GM23338 (cell line): Measurements from ENCODE around the gene IL17C.

Experiments used
- CREB1 ChIP-seq: fragments of 250-450 bp; sonication (Bioruptor Pico); IDR thresholded peaks from 2 replicates; pipeline ENCODE4 v1.5.0; 2020; ENCODE audit warnings: low read depth, mild to moderate bottlenecking, moderate library complexity
- CTCF ChIP-seq, 2 experiments: fragments of 200-600 bp in 1 of 2; sonication (generic) in 1 of 2; conservative IDR thresholded peaks; 2 replicates each; pipeline versions ENCODE4 v1.5.1 to v1.6.1; 2016 to 2017; ENCODE audit warnings: antibody characterized with exemption in 2 of 2, low read depth in 2 of 2, mild to moderate bottlenecking in 2 of 2, moderate library complexity in 1 of 2
- ETS1 ChIP-seq: IDR thresholded peaks from 2 replicates; pipeline ENCODE4 v1.6.1; 2016; ENCODE audit warnings: antibody characterized with exemption
- EZH2 ChIP-seq: fragments of 200-600 bp; sonication (generic); IDR thresholded peaks from one replicate; pipeline ENCODE4 v1.8.0; 2017; ENCODE audit warnings: antibody characterized with exemption, mild to moderate bottlenecking, low read depth; ENCODE audit not compliant: unreplicated experiment
- EZH2phosphoT487 ChIP-seq: fragments of 200-600 bp; sonication (generic); IDR thresholded peaks from one replicate; pipeline ENCODE4 v1.8.1; 2018; ENCODE audit warnings: antibody characterized with exemption; ENCODE audit not compliant: unreplicated experiment
- NANOG ChIP-seq: IDR thresholded peaks from 2 replicates; pipeline ENCODE4 v1.6.1; 2016; ENCODE audit warnings: antibody characterized with exemption, borderline replicate concordance
- POLR2AphosphoS5 ChIP-seq: IDR thresholded peaks from 2 replicates; pipeline ENCODE4 v1.6.1; 2016; ENCODE audit warnings: antibody characterized with exemption, low read depth
- STAT1 ChIP-seq: IDR thresholded peaks from one replicate; pipeline ENCODE4 v1.6.1; 2016; ENCODE audit warnings: antibody characterized with exemption; ENCODE audit not compliant: unreplicated experiment
- ZNF331 ChIP-seq: fragments of 250-450 bp; sonication (Bioruptor Pico); IDR thresholded peaks from 2 replicates; pipeline ENCODE4 v1.5.0; 2020; ENCODE audit warnings: low read depth, mild to moderate bottlenecking, moderate library complexity
- TF ChIP-seq, protein P1 (sequence below): IDR thresholded peaks from one replicate; pipeline ENCODE4 v1.6.1; 2018; ENCODE audit warnings: antibody characterized with exemption; ENCODE audit not compliant: unreplicated experiment

- no peak for TF ChIP-seq CTCF (conservative IDR thresholded peaks at IDR 0.05; ENCODE audit: low read depth in 2 of 2)
- TF ChIP-seq CREB1 = no peak
- TF ChIP-seq POLR2AphosphoS5 = no peak
- TF ChIP-seq EZH2phosphoT487 = no peak
- TF ChIP-seq STAT1 = no peak
- TF ChIP-seq EZH2 = no peak
- TF ChIP-seq, protein P1, sequence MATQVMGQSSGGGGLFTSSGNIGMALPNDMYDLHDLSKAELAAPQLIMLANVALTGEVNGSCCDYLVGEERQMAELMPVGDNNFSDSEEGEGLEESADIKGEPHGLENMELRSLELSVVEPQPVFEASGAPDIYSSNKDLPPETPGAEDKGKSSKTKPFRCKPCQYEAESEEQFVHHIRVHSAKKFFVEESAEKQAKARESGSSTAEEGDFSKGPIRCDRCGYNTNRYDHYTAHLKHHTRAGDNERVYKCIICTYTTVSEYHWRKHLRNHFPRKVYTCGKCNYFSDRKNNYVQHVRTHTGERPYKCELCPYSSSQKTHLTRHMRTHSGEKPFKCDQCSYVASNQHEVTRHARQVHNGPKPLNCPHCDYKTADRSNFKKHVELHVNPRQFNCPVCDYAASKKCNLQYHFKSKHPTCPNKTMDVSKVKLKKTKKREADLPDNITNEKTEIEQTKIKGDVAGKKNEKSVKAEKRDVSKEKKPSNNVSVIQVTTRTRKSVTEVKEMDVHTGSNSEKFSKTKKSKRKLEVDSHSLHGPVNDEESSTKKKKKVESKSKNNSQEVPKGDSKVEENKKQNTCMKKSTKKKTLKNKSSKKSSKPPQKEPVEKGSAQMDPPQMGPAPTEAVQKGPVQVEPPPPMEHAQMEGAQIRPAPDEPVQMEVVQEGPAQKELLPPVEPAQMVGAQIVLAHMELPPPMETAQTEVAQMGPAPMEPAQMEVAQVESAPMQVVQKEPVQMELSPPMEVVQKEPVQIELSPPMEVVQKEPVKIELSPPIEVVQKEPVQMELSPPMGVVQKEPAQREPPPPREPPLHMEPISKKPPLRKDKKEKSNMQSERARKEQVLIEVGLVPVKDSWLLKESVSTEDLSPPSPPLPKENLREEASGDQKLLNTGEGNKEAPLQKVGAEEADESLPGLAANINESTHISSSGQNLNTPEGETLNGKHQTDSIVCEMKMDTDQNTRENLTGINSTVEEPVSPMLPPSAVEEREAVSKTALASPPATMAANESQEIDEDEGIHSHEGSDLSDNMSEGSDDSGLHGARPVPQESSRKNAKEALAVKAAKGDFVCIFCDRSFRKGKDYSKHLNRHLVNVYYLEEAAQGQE = no peak
- TF ChIP-seq NANOG = no peak
- no peak for TF ChIP-seq ZNF331
- TF ChIP-seq ETS1 = no peak
These were observed 39.3 kb downstream of the IL17C start for GRCh38 chr16:88677721-88678120.
